Stimulated activated CD4-positive, alpha-beta T cell treated with anti-CD3 and anti-CD28 coated beads, Interleukin-2, amount 100 ng/mL, for 24 hours (primary cell): ENCODE measurements around the gene ETFB.

Source experiments
- DNase-seq, 2 donors: peaks; one replicate each; pipeline ENCODE4 v3.0.0-alpha.2; 2020

Gene ETFB

DNA sequence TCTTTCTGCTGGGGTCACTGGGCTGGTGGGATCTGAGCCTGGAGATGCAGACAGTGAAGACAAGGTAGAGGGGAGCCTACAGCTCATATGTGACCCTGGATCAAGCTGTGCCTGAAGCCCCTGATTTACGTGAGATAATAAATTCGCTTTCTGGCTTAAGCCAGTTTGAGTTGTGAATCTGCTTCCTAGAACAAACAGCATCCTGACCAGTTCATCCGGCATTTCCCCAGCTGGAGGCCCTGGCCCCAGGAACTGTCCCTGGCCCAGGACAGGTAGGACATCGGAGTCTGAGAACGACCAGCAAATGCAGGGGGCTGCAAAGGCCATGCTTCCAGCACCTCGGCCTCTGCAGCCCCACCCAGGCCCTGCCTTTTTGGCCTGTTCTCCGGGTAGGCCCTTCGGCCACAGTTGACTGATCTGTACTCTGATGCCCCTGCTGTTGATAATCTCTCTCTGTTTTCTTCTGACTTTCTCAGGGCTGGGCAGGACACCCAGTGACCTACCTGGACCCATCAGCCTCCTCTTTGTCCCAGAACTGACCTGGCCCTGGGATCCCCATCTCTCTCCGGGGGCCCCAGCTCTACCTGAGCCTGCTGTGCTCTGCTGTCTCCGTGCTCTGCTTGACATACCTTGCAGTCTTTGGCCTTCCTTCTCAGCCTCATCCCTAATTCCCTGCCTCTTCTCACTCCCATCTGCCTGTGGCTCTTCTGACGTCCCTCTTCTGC is 14.8 kb downstream of the ETFB start:
- no peak for DNase-seq

- DNase-seq, result no peak
Observed at GRCh38 chr19:51347209-51347928, 18.8 kb downstream of the ETFB start.

DNA sequence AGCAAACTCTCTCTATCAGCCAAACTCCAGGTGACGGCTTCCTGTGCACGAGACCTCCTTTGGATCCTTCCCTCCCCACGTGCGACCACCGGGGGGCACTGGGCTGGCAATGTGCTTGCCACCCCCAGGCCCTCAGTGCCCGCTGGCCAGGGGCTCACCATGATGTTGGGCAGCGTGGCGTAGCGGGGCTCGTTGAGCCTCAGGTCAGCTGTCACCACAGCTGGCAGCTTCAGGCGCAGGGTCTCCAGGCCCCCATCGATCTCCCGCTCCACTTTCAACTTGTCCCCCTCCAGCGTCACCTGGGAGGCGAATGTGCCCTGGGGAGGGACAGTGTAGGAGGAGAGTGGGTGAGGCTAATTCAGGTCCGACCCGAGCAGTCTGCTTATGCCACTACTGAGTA is 19.4 kb downstream of the ETFB start:
- DNase-seq, result no peak

DNA sequence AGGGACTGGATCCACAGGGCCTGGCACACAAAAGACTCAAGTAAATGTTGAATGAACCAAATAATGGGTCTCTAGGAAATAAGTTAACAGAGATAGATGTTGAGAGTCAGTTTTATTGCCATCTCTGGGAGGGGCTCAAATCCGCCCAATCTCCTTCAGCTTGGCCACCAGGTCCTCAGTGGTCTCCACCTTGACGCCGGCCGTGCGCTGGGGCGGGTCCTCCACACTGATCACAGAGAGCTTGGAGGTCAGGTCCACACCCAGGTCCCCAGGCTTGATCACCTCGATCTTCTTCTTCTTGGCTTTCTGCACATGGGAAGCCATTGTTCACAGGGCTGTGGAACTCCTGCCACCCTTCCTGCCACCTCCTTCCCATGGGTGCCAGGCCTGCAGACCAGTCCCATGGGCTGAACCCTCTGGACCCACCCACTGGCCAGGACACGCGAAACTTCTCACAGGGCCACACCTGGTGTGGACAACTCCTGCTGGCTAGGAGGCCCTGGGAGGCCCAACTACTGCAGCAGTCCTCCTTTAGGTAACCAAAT is 21.0 kb downstream of the ETFB start:
- no peak for DNase-seq

- no peak for DNase-seq
Observed at GRCh38 chr19:51342631-51343569, 23.3 kb downstream of the ETFB start.

DNA sequence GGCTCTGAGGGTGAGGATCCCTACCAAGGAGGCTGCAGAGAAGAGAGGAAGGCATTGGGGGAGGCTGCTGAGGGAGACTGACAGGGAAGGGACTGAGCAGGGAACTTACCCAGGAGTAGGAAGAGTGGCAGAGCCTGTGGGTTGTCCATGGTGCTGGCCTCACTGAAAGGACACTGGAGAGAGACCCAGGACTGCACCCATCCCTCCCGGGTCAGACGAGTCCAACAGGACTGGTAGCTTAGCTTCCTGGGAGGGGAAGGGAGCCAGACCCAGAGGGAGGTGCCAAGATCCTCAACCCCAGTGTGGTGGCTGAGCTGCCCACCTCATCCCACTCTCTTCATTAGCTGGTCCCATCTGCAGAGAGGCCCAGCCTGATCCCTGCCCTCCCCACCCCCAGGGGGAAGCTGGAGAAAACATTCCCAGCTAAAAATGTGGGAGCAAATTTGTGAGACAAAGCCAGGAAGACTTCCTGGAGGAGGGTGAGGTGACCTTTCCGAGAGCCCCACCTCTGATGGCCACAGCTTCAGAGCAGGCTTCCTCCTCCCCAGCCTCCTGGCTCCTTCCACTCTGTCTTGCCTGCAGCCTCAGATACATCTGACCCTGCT is 24.1 kb downstream of the ETFB start, which contains the start of gene VSIG10L:
VSIG10L (minus strand) TSS at position 164 of the 605 bp plus-strand sequence; CDS start at position 149, 15 bp downstream.
- no peak for DNase-seq

DNA sequence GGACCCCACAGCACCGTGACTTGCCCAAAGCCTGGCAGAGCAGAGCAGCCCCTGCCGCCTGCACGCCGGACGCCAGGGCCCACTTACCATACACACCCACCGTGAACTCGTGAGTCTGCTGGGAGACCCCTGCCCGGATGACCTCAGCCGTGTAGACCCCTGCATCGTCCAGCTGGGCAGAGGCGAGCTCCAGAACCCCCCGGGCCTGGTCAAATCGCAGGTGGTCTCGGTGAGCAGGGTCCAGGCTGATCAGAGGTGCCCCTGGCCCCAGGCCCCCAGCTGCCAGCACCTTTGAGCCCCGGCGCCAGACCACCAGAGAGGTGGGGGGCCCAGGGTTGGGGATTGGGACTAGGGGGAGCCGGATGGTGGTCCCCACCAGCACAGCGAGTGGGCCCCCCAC is 25.1 kb downstream of the ETFB start:
- no peak for DNase-seq

GRCh38 chr19:51339687-51340656 is 26.2 kb downstream of the ETFB start:
- peak; percentile 94 to 98 for DNase-seq

DNA sequence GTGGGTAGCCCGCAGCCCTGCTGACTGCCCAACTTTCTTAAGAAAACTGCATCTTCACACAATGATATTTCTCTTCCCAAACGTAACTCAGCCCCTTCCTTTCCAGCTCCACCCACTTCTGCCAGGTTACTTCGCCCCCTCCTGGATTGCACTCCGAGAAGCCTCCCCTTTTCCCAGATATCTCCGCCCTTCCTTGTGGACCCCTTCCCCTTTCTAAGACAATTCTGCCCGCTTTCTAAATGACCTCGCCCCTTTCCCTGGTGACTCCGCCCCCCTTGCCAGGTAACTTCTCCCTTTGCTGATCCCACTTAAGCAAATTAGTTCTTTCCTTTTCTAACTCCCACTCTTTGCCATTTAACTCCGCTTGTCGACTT is 26.9 kb downstream of the ETFB start:
- DNase-seq, result no peak

DNA sequence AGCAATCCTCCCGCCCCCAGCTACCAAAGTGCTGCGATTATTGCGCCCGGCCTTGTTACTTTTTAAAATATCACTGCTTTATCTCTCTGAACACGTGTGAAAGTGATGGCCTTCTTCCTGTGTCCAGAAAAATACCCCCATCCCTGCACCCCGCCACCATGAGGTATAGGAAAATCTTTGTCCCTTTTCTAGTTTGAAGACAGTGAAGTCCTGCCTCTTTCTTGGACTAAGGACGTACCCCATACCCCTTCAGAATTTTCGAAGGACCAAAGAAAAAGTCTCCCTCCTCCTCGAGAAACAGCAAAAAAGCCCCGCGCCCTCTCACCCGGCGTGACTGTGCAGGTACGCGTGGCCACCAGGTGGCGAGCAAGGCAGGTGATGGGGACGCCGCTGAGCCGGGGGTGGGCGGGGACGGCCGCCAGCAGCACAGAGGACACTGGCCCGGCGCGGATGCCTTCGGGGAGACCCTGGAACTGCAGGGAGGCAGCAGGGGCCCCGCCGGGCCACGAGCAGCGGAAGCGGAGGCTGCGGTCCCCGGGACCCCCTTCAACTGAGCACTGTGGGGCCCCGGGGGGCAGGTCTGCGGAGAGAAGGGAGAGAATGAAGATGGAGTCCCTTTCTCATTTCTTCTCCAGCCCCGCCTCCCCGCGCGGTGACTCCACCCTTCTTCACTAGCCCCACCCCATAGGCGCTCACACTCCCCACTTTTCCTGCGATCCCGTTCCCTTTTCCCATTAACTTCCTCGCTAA is 27.4 kb downstream of the ETFB start:
- DNase-seq, result peak; percentile 91 to 93

GRCh38 chr19:51337861-51338562 is 28.2 kb downstream of the ETFB start:
- no peak for DNase-seq

DNA sequence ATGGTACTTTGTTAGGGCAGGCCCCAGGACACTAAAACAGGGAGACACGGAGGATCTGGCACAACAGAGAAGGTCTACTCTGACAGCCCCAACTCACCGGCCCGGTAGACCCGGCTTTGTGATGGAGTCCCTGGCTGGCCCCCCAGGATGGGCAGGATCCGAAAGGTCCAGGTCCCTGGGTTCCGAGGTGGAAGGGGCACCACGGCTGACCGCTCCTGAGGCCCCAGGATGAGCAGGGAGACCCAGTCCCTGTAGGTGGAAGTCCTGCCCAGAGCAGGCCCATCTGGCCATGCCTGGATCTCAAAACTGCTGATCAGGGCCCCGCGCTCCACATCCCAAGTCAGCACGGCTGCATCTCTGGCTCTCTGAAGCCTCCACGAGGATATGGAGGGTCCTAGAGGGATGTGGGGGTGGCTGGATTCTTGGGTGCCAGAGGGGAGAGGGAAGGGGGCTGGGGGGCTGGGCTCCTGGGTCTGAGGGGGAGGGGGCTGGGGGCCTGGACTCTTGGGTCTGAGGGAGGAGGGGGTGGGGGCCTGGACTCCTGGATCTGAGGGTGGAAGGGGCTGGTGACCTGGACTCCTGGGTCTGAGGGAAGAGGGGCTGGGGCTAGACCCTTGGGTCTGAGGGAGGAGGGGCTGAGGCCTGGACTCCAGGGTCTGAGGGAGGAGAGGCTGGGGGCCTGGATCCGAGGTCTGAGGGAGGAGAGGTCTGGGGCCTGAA is 28.9 kb downstream of the ETFB start:
- DNase-seq, result no peak

DNA sequence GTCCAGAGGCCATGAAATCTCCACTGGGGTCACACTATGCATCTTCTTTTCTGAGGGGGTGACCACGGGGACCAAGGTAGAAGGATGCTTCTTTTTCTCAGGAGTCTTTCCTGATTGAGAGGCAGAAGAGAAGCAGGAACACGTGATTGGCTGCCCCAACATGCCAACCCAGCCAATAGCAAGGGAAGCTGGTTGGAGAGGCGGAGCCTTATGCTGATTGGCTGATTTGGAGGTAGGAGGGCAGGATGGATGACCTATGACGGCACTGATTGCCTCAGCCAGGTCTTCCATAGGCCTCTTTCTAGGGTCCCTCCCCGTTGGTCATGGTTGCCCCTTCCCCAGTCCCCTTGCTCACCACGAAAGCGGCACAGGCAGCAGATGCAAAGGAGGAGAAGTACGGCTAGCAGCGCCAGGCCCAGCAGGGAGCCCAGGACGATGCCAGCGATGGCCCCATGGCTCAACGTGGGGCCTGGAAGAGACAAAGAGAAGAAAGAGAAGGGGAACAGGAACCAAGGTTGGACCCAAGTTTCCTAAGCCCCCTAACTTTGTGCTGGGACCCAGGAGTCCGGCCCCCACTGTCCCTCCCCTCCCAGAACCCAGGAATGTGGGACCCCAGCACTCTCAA is 32.2 kb downstream of the ETFB start:
- no peak for DNase-seq

DNA sequence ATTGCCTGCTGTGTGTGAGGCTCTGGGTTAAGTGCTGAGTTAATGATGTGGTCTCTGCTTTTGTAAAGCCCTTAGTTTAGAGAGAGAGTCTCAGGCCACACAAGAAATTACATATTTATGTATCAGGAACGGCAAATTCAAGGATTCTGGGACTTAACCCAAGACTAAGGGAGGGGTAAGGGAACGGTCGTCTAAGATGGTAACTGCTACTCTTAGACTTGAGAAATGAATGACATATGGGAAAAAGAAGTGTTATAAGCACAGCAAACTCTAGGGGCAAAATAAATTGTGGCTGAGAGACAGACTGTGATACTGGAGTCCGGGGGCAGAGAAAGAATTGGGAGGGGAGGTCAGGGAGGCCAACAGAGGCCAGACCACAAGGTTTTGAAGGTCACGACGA is 34.5 kb downstream of the ETFB start:
- DNase-seq, result no peak

DNA sequence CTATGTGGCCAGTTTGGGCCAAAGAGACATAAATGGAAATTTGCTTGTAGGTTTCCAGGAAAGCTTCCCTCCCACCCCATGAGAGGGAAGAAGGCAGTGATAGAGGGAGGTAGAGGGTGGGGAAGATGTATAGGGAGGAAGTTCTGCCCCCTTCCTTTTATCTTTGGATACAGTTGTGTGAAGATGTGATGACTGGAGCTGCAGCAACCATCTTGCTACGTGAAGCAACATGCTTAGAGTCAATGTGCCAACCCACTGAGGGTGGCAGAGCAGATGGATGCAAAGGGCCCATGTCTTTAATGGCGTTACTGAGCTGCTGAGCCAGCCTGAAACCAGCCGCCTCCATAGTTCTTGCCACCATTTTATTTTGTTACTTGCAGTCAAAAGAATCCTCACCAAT is 35.0 kb downstream of the ETFB start:
- no peak for DNase-seq

DNA sequence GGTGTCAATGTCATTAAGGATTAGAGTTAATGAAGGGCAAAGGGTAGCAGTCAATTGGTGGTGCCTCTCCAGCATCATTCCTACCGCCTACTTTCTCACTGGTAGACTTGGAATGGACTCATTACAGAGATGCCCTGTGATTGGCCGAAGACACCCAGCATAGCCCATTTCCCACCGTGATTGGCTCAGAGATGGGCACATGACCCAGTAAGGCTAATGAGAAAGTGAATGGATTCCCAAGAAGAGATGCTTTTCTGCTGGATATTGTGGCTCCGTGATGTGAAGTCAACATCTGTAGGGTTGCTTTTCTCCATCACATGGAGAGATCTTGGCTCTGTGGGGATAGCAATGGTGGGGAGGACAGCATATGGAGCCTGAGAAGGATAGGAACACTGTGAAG is 35.8 kb downstream of the ETFB start:
- DNase-seq, result no peak

DNA sequence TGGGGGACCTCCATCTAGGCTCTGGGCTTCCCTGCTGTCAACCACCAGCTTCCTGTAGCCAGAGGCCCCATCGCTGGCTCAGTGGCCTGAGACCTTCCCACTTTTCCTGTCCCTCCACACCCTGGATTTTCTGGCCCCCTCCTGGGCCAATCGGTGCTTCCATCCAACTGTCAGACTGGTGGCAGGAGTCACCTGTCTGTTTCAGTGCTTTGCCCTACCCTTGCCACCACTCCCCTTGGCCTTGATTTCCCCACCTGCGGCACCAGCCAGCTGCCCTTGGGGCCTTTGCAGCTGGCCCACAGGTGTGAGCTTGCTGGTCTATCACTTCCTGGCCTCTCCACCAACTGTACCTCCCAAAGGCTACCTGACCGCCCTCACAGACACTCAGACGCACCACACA is 36.8 kb downstream of the ETFB start:
- DNase-seq, result no peak

DNA sequence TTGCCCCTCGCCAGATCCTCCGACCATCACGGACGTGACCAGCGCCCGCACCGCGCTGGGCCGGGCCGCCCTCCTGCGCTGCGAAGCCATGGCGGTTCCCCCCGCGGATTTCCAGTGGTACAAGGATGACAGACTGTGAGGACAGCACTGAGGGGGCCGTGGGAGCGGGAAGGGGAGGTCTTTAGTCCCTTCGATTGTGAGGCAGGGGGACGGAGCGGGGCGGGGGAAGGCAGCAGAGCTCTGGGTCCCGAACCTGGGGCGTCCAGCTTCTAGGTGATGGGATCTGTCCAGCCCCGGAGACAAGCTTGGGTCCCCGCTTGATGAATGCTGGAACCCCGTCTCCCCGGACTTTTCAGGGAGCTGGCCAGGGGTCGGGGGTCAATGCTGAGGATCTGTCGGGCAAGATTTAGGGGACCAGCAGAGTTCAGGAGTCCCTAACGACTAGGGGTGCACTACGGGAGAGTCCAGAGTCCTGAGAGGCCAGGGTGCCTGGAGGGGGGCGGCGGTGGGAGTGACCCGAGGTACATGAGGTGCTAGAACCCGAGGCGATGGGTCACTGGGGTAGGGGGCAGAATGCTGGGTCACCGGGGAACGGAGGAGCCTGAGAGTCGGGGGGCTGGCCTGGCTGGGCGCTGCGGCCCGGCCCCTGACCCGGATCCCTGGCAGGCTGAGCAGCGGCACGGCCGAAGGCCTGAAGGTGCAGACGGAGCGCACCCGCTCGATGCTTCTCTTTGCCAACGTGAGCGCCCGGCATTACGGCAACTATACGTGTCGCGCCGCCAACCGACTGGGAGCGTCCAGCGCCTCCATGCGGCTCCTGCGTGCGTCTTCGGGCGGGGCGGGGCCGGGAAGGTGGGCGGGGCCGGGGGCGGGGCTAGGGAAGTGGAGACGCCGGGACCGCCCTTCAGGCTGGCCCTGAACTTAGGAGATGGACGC is 38.9 kb downstream of the ETFB start:
- DNase-seq, result peak; percentile 56 to 70
